Spleen (tissue), 11 donors: ENCODE measurements around the gene ALDOA. TPM values are rescaled to one million over a fixed set of nuclear protein-coding genes. Genes with fewer than 3 reads are reported as not detected.
A peak's percentile ranks its signal among the peaks of the same experiment; 100 is the strongest.

Source experiments
- DNase-seq: peaks from one replicate; pipeline ENCODE4 v3.0.0-alpha.2; 2020
- H3K27ac ChIP-seq, 8 donors: fragments of 200-600 bp; sonication (generic) in 7 of 8; 1 replicate in 4 of 8; 2 replicates in 4 of 8; pipeline versions ENCODE4 v1.5.0 to v1.8.0; 2016 to 2021; ENCODE audit warnings: inconsistent platforms in 4 of 8, mild to moderate bottlenecking in 4 of 8, moderate library complexity in 1 of 8
- H3K27me3 ChIP-seq, 7 donors: fragments of 200-600 bp; sonication (generic) in 6 of 7; replicated peaks in 1 of 7; 1 replicate in 4 of 7; 2 replicates in 3 of 7; pipeline versions ENCODE4 v1.5.0 to v1.8.0; 2016 to 2021; ENCODE audit warnings: inconsistent platforms in 3 of 7, mild to moderate bottlenecking in 1 of 7
- H3K36me3 ChIP-seq, 6 donors: fragments of 200-600 bp; sonication (generic) in 5 of 6; 1 replicate in 4 of 6; 2 replicates in 2 of 6; pipeline versions ENCODE4 v1.5.0 to v1.8.0; 2016 to 2021; ENCODE audit warnings: inconsistent platforms in 2 of 6
- H3K4me1 ChIP-seq, 6 donors: fragments of 200-600 bp; sonication (generic) in 5 of 6; 1 replicate in 3 of 6; 2 replicates in 3 of 6; pipeline versions ENCODE4 v1.5.0 to v1.8.0; 2016 to 2021; ENCODE audit warnings: inconsistent platforms in 3 of 6
- H3K4me3 ChIP-seq, 8 donors: fragments of 200-600 bp; sonication (generic) in 7 of 8; 1 replicate in 4 of 8; 2 replicates in 4 of 8; pipeline versions ENCODE4 v1.5.0 to v1.8.0; 2016 to 2021; ENCODE audit warnings: inconsistent platforms in 4 of 8, mild to moderate bottlenecking in 4 of 8, moderate library complexity in 2 of 8
- H3K9me3 ChIP-seq, 8 donors: fragments of 200-600 bp; sonication (generic) in 7 of 8; 1 replicate in 4 of 8; 2 replicates in 4 of 8; pipeline versions ENCODE4 v1.5.0 to v1.8.0; 2016 to 2021; ENCODE audit warnings: inconsistent platforms in 4 of 8
- CTCF ChIP-seq, 11 experiments: fragments of 200-600 bp in 7 of 11; fragments of 450-650 bp in 4 of 11; sonication (generic) in 4 of 11; IDR thresholded peaks in 8 of 11; conservative IDR thresholded peaks in 3 of 11; 1 replicate in 7 of 11; 2 replicates in 4 of 11; pipeline versions ENCODE4 v1.4.0 to v1.8.0; 2016 to 2021; ENCODE audit warnings: antibody characterized with exemption in 11 of 11, inconsistent platforms in 4 of 11, mild to moderate bottlenecking in 1 of 11
- POLR2A ChIP-seq, 3 donors: fragments of 450-650 bp; IDR thresholded peaks; one replicate each; pipeline ENCODE4 v1.5.1; 2017; ENCODE audit warnings: antibody characterized with exemption in 3 of 3, mild to moderate bottlenecking in 1 of 3
- POLR2AphosphoS5 ChIP-seq, 3 donors: sonication (generic); formaldehyde crosslinking; IDR thresholded peaks; one replicate each; pipeline ENCODE4 v1.5.1; 2017; ENCODE audit warnings: antibody characterized with exemption in 3 of 3
- WGBS, 5 donors: extraction: QIAGEN DNeasy Blood & Tissue Kit in 3 of 5; methylation state at CpG; one replicate each; pipeline versions ENCODE4 v1.1.5 to v1.1.7; 2013 to 2018; 5-methylcytosine and 5-hydroxymethylcytosine counted together
- intact Hi-C: fragments of 100-400 bp; cut with DNase I; formaldehyde crosslinking; loops from one replicate; pipeline ENCODE4 v1.15.0; 2023; ENCODE audit warnings: low total_unique reads
- polyA plus RNA-seq, 3 donors: library from polyadenylated mRNA; stranded (reverse); fragments of 200-250 nt; gene quantifications; one replicate each; pipeline ENCODE4 v1.2.1, GENCODE V29; 2013
- total RNA-seq, 7 donors: library from RNA; depleted of rRNA in 3 of 7; stranded (reverse); fragments of >200 nt in 3 of 7; fragmentation: NEBNext Ultra II Directional in 4 of 7; extraction: Animal tissue kit (Norgen Biotek cat#: 25700) in 4 of 7; gene quantifications; one replicate each; pipeline versions ENCODE4 v1.1.0 to v1.2.1, GENCODE V29; 2016 to 2021
- donor health status: healthy with polysubstance abuse.
- donor health status: DM: no; HTN: no; CAD: no; lungs with moderate emphysema.
- donor health status: DM: no; HTN: no; CAD: no.
- donor health status: Bipolar disorder and iron deficiency.
- donor health status: healthy.
- donor health status: DM: no; HTN: no; CAD: no.
- donor health status: DM: yes; HTN: yes; CAD: no.

Gene ALDOA
- total and polyA plus RNA-seq, 10 donors = 424 to 880 (median 598) TPM

- Histone ChIP-seq H3K27ac (peak overlapping the region in 7 of 8 donors; percentile 14 to 100 (median 58)), H3K9me3 (no peaks in the 10 kb centered on the region), H3K36me3 (peaks cover 10 to 73% (median 68%) of the 10 kb centered on the region in 6 donors), H3K4me1 (peaks cover 28 to 63% (median 51%) of the 10 kb centered on the region in 6 donors), H3K27me3 (no peaks in the 10 kb centered on the region), H3K4me3 (peak overlapping the region in 1 of 8 donors; percentile 0)
- DNase-seq = no peak
- intact Hi-C loops = no loop called here
- WGBS, 5 donors = 76 to 87% (median 83%) methylated on average over 30 to 31 of the region's 31 CpGs
- TF ChIP-seq CTCF (IDR thresholded peaks at IDR 0.05 in 8 of 11, conservative IDR thresholded peaks at IDR 0.05 in 3 of 11) (no peak), POLR2A (IDR thresholded peaks at IDR 0.05) (no peak), POLR2AphosphoS5 (IDR thresholded peaks at IDR 0.05) (peak in 2 of 3 donors; percentile 42 to 61)
Observed at GRCh38 chr16:30069611-30070462, 4.3 kb downstream of the ALDOA start.

- intact Hi-C loops = no loop called here
- Histone ChIP-seq H3K27me3 (no peaks in the 10 kb centered on the region), H3K27ac (peak overlapping the region in 5 of 8 donors; percentile 25 to 100 (median 61)), H3K9me3 (no peaks in the 10 kb centered on the region), H3K4me3 (no peak overlapping the region), H3K36me3 (peaks cover 10 to 73% (median 68%) of the 10 kb centered on the region in 6 donors), H3K4me1 (peaks cover 32 to 67% (median 57%) of the 10 kb centered on the region in 6 donors)
- no peak for DNase-seq
- TF ChIP-seq CTCF (IDR thresholded peaks at IDR 0.05 in 8 of 11, conservative IDR thresholded peaks at IDR 0.05 in 3 of 11) = no peak
- no peak for TF ChIP-seq POLR2AphosphoS5 (IDR thresholded peaks at IDR 0.05)
- no peak for TF ChIP-seq POLR2A (IDR thresholded peaks at IDR 0.05)
Observed at GRCh38 chr16:30070490-30070889, 4.9 kb downstream of the ALDOA start.

GRCh38 chr16:30075503-30076275 lies 10.1 kb downstream of the ALDOA start, which contains the start of gene PPP4C:
TSS of gene PPP4C (plus strand) at chr16:30075994. CDS start at chr16:30076378, 384 bp downstream.
- peak within 1 kb of the TSS; percentile 65 to 98 (median 77) for H3K4me3 ChIP-seq
- H3K9me3 ChIP-seq = no peaks in the 10 kb centered on the region
- H3K36me3 ChIP-seq = peaks cover 0 to 68% (median 56%) of the 10 kb centered on the region in 6 donors
- intact Hi-C loops = no loop called here
- WGBS, 5 donors = 1 to 4% (median 1%) methylated on average over 40 to 67 of the region's 67 CpGs
- TF ChIP-seq POLR2A (IDR thresholded peaks at IDR 0.05) (peak; percentile 19 to 61 (median 27)), POLR2AphosphoS5 (IDR thresholded peaks at IDR 0.05) (peak; percentile 97 to 99 (median 98)), CTCF (IDR thresholded peaks at IDR 0.05 in 8 of 11, conservative IDR thresholded peaks at IDR 0.05 in 3 of 11) (peak in 4 of 11 experiments; percentile 25 to 52 (median 36))
- peak; percentile 97 for DNase-seq
- H3K27ac ChIP-seq = peak within 1 kb of the TSS; percentile 90 to 97 (median 94)
- peaks cover 24 to 62% (median 45%) of the 10 kb centered on the region in 6 donors for H3K4me1 ChIP-seq
- no peaks in the 10 kb centered on the region for H3K27me3 ChIP-seq
